Embryonic facial prominence (tissue), 1 donor: Measurements from ENCODE around the gene CYP4A22.
"Not testable (repeated sequence)": the region's sequence is repeated elsewhere in the genome, so short reads cannot be mapped to it uniquely, and the experiment has no call there.

ENCODE experiments used
- DNase-seq: peaks from one replicate; pipeline ENCODE4 v3.0.0-alpha.2; 2016; ENCODE audit errors: extremely low spot score

The CYP4A22 gene, protein sequence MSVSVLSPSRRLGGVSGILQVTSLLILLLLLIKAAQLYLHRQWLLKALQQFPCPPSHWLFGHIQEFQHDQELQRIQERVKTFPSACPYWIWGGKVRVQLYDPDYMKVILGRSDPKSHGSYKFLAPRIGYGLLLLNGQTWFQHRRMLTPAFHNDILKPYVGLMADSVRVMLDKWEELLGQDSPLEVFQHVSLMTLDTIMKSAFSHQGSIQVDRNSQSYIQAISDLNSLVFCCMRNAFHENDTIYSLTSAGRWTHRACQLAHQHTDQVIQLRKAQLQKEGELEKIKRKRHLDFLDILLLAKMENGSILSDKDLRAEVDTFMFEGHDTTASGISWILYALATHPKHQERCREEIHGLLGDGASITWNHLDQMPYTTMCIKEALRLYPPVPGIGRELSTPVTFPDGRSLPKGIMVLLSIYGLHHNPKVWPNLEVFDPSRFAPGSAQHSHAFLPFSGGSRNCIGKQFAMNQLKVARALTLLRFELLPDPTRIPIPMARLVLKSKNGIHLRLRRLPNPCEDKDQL

DNA sequence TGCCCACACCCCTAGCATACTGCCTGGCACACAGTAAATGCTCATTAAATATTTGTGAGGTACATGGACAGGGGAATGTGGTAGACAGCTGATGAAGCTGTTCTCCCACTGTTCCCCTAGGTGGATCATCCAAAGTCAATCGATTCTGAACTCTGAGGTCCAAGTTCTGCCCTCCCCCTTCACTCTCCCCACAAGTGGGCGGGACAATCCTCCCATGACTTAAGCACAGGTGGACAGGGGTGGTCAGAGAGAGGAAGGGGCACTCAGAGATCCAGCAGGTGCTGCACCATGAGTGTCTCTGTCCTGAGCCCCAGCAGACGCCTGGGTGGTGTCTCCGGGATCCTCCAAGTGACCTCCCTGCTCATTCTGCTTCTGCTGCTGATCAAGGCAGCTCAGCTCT, at the start of gene CYP4A22:
Gene CYP4A22, plus strand, starts transcription at position 244 of the 400 bp plus-strand sequence. Its CDS starts 45 bp downstream, at position 289.
- DNase-seq: no peak

DNA sequence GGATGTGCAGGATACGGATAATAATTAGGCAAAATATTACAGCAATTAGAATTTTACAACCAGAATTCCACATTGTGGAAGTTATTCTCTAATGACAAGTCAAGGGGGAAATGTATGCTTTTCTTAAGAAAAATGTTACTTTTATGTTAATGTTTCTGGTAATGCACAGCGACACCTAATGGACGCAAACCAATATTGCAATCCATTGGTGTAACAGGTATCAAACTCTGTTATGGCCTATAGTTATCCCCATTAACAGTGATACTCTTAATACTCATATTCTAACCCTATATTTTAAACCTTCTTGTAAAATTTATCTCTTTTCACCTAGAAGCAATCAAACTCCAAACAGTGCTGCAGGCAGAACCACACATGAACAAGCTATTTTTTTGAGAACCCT, 47.9 kb upstream of the CYP4A22 start:
- DNase-seq: not testable (repeated sequence)

DNA sequence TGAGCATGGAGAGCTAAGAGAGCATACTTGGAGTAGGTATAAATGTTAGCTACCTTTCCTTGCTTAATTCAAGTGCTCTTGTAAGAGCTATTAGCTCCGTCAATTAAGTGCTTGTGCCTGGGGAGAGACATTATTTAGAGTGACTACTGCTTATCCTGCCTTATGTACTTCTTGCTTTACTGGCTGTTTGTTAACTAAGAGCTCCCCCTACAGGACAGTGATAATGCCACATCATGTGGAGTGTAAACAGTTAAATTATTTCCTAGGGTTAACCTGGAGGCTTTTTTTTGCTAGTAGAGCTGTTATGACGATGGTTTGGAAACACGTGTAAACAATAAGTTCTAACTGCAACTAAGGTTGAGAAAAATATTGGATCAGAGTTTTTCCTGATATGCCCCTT, 45.8 kb upstream of the CYP4A22 start:
- DNase-seq: not testable (repeated sequence)

DNA sequence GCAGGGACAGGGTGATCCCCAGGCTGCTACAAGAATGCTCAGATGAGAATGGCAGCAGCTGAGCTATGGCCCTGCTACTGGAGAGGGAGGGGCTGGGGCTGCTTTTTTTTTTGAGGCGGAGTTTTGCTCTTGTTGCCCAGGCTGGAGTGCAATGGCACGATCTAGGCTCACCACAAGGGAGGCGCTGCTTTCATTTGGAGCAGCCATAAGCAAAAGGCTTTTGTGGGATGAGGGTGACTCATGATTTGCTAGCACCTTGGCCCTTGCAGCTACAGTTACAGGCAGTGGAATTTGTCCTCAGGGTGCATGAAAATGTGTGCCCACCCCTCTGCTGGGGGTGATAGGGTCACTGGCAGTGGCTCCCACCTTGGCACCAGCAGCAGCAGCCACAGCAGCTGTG, 32.4 kb upstream of the CYP4A22 start:
- DNase-seq: no peak

DNA sequence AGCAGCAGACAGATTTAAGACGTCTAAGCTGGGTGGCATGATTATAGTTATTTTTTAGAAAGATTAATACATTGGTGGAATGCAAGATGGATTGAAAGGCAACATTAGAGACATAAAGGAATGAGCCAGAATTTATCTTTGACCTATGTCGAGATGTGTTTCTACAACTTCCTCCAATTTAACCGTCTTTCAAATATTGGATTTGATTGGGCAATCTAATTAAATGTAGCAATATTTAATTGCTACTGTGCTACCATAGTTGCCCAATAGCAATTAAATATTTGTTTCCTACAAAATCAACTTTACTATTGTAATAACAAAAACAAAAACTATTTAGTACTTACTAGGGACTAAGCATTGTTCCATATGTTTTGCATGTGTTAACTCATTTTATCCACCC, 30.4 kb upstream of the CYP4A22 start:
- DNase-seq: no peak

DNA sequence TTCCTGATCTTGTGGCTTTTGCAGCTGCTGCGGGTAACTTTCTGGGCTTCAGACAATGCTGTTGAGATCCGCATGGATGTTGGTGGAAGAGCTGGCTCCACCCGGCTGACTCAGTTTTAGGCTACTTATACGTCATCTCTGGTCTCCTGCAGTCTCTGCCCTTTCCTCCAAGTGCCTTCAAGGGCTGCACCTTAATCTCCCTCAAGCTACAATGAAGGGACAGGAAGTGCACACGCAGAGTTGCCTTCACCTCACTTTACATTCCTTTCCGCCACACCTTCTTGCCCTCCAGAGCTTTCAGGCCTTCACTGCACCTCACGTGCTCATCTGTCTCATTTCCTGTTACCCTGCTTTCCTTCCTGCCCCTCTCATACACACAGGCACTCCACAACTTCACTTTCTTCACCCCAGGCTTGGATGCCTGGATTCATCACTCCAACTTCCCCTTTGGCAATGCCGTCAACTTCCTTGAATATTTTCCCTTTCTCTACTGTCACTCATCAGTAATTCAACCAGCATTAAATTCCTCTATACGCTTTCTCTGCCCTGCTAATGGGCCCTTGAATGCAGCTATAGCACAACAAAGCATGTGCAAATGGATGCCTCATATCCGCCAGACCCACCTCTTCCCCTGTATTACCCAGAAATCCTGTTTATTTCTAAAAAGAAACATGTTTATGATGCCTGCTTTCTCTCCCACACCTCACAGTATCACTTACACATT, 29.2 kb upstream of the CYP4A22 start:
- not testable (repeated sequence) for DNase-seq

DNA sequence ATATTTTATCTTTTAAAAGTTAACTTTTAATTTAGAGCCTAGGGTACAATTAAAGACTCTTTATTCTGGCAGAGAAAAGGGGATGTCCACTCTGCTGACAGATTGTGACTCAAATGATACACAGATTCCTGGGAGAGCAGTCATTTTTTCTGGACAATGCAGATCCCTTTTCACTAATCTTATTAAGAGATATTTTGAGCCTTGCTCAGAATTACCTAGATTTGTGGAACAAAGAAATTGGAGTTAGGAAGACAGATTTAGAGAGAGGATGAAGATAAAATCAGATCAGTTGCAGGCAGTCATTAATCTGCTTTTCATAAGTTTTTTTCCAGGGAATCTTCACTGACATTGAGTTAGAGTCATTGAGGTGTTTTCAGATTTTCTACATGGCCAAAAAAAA, 27.8 kb upstream of the CYP4A22 start:
- DNase-seq: not testable (repeated sequence)

DNA sequence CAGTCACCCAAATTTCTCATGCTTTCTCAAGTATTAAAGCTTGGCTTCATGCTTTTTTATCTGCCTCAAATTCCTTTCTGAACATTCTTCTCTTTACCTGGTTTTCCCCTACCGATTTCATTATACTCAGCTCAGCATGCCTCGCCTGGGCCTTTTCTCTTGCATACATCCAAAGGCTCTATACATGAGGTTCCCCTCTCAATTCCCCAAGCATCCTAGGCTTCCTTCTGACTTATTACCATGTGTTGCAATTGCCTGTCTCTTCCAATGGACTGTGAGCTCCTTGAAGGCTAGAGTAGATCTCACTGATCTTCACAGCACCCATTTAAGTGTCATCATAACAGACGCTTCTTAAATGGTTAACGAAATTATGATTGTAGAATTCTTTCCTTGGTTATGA, 24.1 kb upstream of the CYP4A22 start:
- no peak for DNase-seq

DNA sequence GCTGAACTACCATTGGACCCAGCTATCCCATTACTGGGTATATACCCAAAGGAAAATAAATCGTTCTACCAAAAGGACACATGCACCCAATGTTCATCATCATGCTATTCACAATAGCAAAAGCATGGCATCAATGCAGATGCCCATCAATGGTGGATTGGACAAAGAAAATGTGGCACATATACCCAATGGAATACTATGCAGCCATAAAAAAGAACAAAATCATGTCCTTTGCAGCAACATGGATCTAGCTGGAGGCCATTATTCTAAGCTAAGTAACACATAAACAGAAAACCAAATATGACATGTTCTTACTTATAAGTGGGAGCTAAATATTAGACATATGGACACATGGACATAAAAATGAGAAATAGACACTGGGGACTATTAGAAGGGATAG, 16.2 kb upstream of the CYP4A22 start:
- not testable (repeated sequence) for DNase-seq

DNA sequence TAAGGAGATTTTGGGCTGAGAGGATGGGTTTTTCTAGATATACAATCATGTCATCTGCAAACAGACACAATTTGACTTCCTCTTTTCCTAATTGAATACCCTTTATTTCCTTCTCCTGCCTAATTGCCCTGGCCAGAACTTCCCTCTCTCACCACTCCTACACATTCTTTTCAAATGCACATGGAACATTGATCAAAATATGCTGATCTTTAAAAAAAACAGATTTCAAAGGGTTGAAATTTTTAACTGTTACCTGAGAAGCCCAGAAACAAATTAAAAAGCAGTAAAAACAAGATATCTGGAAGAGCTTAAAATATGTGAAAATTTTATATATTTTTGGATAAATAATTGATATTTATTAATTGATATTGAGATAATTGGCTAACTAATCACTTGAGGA, 12.4 kb upstream of the CYP4A22 start:
- DNase-seq: not testable (repeated sequence)

DNA sequence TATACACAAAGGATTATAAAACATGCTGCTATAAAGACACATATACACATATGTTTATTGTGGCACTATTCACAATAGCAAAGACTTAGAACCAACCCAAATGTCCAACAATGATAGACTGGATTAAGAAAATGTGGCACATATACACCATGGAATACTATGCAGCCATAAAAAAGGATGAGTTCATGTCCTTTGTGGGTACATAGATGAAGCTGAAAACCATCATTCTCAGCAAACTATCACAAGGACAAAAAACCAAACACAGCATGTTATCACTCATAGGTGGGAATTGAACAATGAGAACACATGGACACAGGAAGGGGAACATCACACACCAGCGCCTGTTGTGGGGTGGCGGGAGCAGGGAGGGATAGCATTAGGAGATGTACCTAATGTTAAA, 10.2 kb upstream of the CYP4A22 start:
- not testable (repeated sequence) for DNase-seq

DNA sequence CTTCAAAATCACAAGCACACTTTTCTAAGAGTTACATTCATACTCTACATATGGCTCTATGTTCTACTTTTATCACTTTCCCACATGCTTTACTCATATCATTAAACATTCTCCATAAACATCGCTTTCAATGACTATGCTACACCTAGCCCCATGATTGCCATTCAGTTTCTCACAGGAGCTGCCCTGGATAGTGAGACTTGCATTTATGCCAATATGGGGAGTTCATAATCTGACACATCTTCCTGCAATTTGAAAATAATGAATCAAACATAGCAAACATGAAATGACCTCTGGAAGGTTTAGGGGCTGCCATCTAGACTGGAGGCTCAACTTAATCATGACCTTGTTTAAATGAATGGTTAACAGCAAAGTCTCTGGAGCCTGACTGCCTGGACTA, 9.0 kb upstream of the CYP4A22 start:
- DNase-seq: no peak

DNA sequence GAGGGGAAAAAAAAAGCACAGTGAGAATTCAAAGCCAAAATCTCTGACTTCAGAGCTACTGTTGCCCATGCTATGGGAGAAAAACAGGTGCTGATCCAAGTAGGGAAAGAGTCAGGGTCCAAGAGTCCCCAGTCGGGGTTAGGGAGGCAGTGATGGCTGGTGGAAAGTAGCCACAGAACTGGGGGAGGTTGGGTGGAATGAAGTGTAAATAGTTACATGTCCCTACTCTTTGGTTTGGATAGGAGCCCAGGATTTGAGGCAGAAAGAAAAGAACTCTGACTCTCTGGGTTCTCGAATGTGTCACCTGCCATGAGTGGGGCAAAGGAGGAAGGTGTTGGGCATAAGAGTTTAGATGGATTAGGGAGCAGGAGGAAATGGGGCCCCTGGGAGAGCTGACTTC, 8.4 kb upstream of the CYP4A22 start:
- DNase-seq: not testable (repeated sequence)

DNA sequence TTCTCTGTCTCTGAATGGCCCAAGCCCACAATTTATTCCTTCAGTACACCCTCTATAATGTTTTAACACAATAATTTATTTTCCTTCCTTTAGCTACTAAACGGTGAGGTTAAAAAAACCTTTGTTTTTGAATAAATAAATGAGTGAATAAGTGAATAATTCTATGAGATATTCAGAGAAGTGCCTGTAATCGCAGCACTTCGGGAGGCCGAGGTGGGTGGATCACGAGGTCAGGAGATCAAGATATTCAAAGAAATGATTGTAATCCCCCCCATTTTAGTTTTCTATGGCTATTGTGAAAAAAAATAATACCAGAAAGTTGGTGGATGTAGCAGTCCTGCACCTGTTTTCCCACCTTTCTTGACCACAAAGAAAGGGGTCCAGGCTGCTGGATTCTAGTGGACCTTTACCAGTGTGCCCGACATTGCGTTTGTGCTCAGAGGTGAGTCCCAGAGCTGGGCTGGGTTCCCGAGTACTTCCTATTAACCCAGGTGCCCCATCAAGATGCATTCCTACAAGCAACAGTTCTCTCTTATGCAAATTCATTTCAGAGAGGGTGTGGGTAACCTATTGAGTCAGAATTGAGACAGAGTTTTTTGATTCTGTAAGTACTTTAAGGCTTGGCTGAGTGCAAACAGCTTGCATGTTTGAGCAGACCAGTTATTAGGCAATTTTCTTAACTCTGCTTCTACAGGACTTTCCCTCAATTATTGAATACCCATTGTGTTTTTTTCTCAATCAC, 7.6 kb upstream of the CYP4A22 start:
- not testable (repeated sequence) for DNase-seq

DNA sequence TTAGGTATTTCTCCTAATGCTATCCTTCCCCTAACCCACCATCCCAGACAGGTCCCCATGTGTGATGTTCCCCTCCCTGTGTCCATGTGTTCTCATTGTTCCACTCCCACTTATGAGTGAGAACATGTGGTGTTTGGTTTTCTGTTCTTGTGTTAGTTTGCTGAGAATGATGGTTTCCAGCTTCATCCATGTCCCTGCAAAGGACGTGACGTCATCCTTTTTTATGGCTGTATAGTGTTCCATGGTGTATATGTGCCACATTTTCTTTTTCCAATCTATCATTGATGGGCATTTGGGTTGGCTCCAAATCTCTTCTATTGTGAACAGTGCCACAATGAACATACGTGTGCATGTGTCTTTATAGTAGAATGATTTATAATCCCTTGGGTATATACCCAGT, 4.6 kb upstream of the CYP4A22 start:
- DNase-seq: not testable (repeated sequence)

DNA sequence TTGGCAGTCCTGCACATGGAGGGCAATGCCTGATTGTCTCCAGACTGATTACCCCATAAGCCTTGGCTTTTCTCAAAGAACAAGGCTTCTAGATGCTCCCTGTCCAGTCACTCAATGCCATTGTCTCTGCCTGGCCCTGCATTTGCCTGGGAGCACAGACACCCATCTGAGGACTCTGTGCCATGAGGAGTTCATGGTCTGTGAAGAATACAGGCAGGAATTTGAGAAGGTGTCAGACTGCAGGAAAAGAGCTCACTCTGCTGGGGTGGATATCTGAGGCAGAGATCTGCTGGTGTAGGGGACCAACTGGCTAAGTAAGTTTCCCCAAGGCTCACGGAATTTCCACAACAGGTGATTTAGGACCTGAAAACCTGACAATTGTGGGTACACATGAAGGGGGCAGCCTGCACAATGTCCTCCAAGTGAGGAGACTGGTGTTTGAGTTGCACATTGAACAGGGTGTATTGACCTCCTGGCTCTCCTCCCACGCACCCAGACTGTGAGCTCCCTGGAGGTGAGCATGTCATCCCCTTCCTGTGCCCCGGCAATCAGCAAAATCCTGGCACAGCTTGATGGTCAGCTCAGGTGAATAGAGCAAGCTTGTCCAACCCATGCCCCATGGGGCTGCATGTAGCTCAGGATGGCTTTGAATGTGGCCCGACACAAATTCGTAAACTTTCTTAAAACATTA, 829 bp downstream of the CYP4A22 start:
- DNase-seq: no peak

DNA sequence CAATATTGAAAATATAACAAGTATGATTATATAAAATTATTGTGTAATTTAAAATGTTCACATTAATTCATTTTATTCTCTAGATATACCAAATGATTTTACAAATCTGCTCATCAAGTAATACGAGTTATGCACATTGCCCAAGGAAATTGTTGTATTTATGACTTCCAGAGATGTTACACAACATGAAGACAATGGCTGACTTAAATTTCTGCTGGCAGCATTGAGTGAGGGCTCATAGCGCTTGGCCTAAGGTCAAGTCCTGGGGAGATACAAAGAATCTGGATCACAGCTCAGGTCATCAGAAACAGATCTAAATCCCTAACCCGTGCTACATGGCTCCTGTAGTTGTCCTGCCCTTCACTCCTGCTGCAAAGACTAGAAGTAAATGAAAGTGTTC, 3.1 kb downstream of the CYP4A22 start:
- DNase-seq: not testable (repeated sequence)

DNA sequence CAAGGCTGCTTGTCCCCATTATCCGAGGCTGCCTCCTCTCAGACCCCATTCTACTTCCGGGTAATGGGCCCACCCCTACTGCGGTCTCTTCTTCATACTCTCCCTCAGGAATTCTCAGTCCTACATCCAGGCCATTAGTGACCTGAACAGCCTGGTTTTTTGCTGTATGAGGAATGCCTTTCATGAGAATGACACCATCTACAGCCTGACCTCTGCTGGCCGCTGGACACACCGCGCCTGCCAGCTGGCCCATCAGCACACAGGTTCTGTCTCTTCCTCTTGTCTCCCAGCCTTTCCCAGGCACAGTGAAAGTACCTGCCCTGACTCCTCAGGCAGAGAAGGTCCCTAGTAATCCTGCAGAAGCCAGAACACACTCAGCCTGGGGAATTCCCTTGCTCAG, 6.4 kb downstream of the CYP4A22 start:
- DNase-seq: not testable (repeated sequence)

DNA sequence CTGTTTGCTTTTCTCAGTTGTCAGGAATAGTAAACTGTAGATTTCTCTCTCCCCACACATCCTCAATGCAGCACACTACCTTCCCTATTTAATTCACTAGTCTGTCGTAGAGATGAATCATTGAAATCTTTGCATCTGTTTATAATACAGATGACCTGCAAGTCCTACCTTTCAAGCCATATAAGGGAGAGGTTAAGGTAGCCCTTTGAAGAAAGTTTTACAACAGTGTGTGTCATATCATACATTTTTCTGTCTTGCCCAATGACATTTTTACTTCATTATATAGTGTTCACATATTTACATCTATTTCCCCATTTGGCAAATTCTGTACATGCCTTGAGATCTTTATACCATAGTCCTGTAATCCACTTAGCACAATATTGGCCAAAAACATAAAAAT, 9.3 kb downstream of the CYP4A22 start:
- not testable (repeated sequence) for DNase-seq

DNA sequence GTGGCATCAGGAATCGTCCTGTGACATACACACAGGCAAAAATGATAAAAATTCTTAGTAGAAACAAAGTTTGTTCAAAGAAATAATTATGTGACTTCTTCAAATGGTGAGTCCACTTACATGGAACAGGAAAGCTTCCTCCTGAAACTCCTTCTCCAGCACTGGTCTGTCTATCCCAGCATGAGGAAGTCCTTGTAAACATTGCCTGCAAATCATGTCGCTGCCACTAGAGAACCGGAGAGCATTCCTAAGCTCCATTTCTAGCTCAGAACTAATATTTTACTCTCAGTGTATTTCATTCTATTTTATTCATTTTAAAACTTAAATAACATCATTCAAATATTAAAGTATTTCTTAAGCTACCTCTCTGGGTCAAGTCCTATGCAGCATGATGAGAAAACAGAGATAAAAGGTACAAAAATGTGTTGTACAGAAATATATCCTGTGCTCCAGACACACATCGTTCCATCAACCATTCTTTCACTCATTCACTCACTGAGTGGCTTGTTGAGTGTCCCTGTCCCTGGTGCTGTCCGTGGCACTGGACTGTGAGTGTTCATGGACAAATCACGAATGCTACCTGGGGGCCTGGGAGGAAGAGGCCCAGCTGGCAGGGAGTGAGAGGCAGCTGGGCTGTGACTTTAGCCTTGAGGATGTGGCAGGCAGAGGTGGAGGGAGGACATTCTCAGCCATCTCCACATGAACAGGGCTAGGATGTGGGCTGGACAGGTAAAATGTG, 10.0 kb downstream of the CYP4A22 start:
- DNase-seq: no peak

DNA sequence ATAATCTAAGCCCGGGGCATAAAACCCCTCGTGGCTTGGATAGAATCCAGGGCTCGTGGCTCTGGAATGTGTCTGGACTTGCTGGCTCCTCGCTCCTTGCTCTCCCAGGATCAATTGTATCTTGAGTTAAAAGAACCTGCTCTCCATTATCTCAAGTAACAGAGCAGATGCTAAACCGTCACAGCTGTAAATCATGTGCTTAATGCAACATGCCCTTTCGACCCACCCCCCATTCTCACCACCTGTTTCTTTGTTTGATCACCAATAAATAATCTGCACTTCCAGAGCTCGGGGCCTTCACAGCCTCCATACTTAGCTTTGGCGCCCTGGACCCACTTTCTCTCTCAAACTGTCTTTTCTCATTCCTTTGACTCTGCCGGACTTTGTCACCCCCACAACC, 11.9 kb downstream of the CYP4A22 start:
- DNase-seq: not testable (repeated sequence)
